GM19238 (cell line): ENCODE data around the gene EHD1.

Experiments
- DNase-seq: peaks from one replicate; pipeline ENCODE4 v3.0.0; 2011; ENCODE audit warnings: low spot score; ENCODE audit not compliant: insufficient read length

Gene EHD1

GRCh38 chr11:64875369-64876228, 2.8 kb downstream of the EHD1 start:
- DNase-seq, result no peak

GRCh38 chr11:64874308-64875240, 3.8 kb downstream of the EHD1 start:
- DNase-seq, result no peak

- DNase-seq, result no peak
These were observed 5.5 kb downstream of the EHD1 start for GRCh38 chr11:64872790-64873488.

- no peak for DNase-seq
These were observed 6.9 kb downstream of the EHD1 start for GRCh38 chr11:64871492-64871891.

GRCh38 chr11:64870893-64871466, 7.4 kb downstream of the EHD1 start:
- DNase-seq, result no peak

- no peak for DNase-seq
These were observed 8.1 kb downstream of the EHD1 start for GRCh38 chr11:64870176-64870892.

- no peak for DNase-seq
These were observed 8.7 kb downstream of the EHD1 start for GRCh38 chr11:64869571-64870175.

GRCh38 chr11:64868904-64869570, 9.4 kb downstream of the EHD1 start:
- no peak for DNase-seq

GRCh38 chr11:64867748-64868462, 10.5 kb downstream of the EHD1 start:
- no peak for DNase-seq

GRCh38 chr11:64866173-64866491, 12.3 kb downstream of the EHD1 start:
- DNase-seq, result no peak

GRCh38 chr11:64865286-64866172, 12.9 kb downstream of the EHD1 start:
- no peak for DNase-seq

GRCh38 chr11:64864473-64865285, 13.7 kb downstream of the EHD1 start:
- DNase-seq, result no peak

GRCh38 chr11:64864135-64864472, 14.3 kb downstream of the EHD1 start:
- no peak for DNase-seq

- no peak for DNase-seq
These were observed 14.9 kb downstream of the EHD1 start for GRCh38 chr11:64863391-64864060.

GRCh38 chr11:64862987-64863390, 15.4 kb downstream of the EHD1 start:
- DNase-seq, result no peak

GRCh38 chr11:64861227-64861975, 17.0 kb downstream of the EHD1 start:
- DNase-seq, result no peak
